A673 (cell line): ENCODE results near the gene DKK3.

Experiments
- CTCF ChIP-seq: fragments of 300-800, 200-600 bp; sonication (generic); conservative IDR thresholded peaks from 2 replicates; pipeline ENCODE4 v1.5.1; 2017; ENCODE audit warnings: low read depth, mild to moderate bottlenecking, antibody characterized with exemption, low read length, moderate library complexity, mixed read lengths
- EZH2 ChIP-seq: fragments of 200-600 bp; sonication (generic); IDR thresholded peaks from 2 replicates; pipeline ENCODE4 v1.6.1; 2017; ENCODE audit warnings: borderline replicate concordance, low read depth, mild to moderate bottlenecking, mixed read lengths, antibody characterized with exemption, low read length; ENCODE audit not compliant: poor library complexity, severe bottlenecking

DNA sequence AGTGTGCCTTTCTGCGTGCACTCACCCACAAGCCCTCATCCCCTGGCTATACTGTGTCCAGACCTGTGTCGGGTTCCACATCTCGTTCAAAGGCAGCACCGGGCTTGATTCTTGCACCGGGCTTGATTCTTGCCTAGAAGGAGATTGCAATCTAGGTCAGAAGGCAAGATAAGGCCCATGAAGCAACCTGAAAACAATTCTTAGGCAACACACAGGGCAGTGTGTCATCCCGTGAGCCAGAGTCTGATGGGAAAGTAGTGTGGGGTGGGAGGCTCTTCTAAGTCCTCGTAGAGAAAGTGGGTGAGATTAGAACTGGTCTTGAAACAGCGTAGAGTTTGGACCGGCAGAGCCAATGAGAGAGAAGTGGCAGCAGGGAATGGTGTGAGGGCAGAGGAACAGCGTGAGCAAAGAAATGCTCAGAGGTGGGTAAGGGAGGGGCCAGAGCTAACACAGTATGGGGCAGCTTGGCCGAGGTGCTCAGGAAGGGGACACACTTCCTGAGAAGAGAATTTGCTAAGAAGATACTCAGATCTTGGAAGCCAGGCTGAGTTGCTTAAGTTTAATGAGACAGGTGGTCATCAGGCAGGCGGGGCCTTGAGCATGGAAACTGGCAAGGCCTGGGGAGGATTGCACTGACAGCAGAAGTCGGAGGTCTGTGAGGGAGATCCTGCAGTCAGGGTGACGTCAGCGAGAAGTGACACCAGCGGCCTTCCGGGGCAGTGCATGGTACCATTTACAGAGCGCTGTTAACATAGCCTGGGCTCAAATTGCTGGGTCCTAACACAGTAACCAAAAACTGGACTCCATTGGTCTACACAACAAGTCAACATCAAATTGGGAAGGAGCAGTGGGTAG is 40.7 kb upstream of the DKK3 start:
- no peak for TF ChIP-seq EZH2
- no peak for TF ChIP-seq CTCF
